Psoas muscle (tissue), 8 donors: ENCODE results near the gene WASHC4. TPM values are rescaled to one million over a fixed set of nuclear protein-coding genes. Genes with fewer than 3 reads are reported as not detected.

Source experiments
- ATAC-seq, 4 donors: fragments of 200-7000 bp; cut with Tn5 transposase; one replicate each; pipeline ENCODE4 v1.9.1; 2020; ENCODE audit warnings: moderate library complexity in 3 of 4, mild to moderate bottlenecking in 2 of 4
- DNase-seq, 2 donors: peaks; one replicate each; pipeline ENCODE4 v3.0.0-alpha.2; 2020
- H3K27ac ChIP-seq: fragments of 200-600 bp; one replicate; pipeline ENCODE4 v1.8.0; 2022
- H3K27me3 ChIP-seq, 3 donors: fragments of 200-600 bp in 1 of 3; one replicate each; pipeline versions ENCODE4 v1.6.1 to v1.8.0; 2013 to 2022; ENCODE audit warnings: low read length in 2 of 3, mild to moderate bottlenecking in 2 of 3, moderate library complexity in 1 of 3; ENCODE audit not compliant: insufficient read depth in 3 of 3
- H3K36me3 ChIP-seq, 2 donors: fragments of 200-600 bp in 1 of 2; one replicate each; pipeline versions ENCODE4 v1.6.1 to v1.8.0; 2013 to 2022; ENCODE audit warnings: low read depth in 1 of 2, mild to moderate bottlenecking in 1 of 2, moderate library complexity in 1 of 2; ENCODE audit not compliant: insufficient read depth in 1 of 2
- H3K4me1 ChIP-seq: fragments of 200-600 bp; one replicate; pipeline ENCODE4 v1.8.0; 2022
- H3K4me3 ChIP-seq: fragments of 200-600 bp; one replicate; pipeline ENCODE4 v1.8.0; 2022; ENCODE audit warnings: mild to moderate bottlenecking
- H3K9me3 ChIP-seq: fragments of 200-600 bp; one replicate; pipeline ENCODE4 v1.8.0; 2022
- CTCF ChIP-seq: fragments of 200-600 bp; IDR thresholded peaks from one replicate; pipeline ENCODE4 v1.8.0; 2022; ENCODE audit warnings: antibody characterized with exemption
- WGBS, 3 donors: extraction: QIAGEN DNeasy Blood & Tissue Kit; methylation state at CpG; one replicate each; pipeline versions ENCODE4 v1.1.6 to v1.1.7; 2013; 5-methylcytosine and 5-hydroxymethylcytosine counted together
- intact Hi-C, 2 donors: fragments of 100-400 bp; cut with DNase I; formaldehyde crosslinking; loops; one replicate each; pipeline versions ENCODE4 v1.11.0 to v1.14.2; 2022
- long read RNA-seq, 2 donors: library from polyadenylated mRNA; unstranded; transcript quantifications; one replicate each; pipeline ENCODE4 v2.0.0, GENCODE V29; 2021
- polyA plus RNA-seq, 3 donors: library from polyadenylated mRNA; stranded (reverse); fragments of 200-250 nt; gene quantifications; one replicate each; pipeline ENCODE4 v1.2.3, GENCODE V29; 2013
- total RNA-seq, 4 donors: library from RNA; stranded (reverse); fragmentation: NEBNext Ultra II Directional in 2 of 4; extraction: Animal tissue kit (Norgen Biotek cat#: 25700) in 2 of 4; gene quantifications; one replicate each; pipeline versions ENCODE4 v1.2.1 to v1.2.4, GENCODE V29; 2021 to 2023
- donor health status: healthy with polysubstance abuse.
- donor health status: DM: no; HTN: no; CAD: no; lungs with moderate emphysema.
- donor health status: Bipolar disorder and iron deficiency.
- donor health status: healthy.
- donor health status: DM: yes; HTN: yes; CAD: no.
- donor health status: DM: no; HTN: no; CAD: no.
- donor health status: DM: no; HTN: no; CAD: no.
- donor health status: DM: yes; HTN: yes; CAD: no.

The WASHC4 gene
- total RNA-seq (10 to 100 TPM; 21.8 to 32.6 (median 28.0) TPM), polyA plus RNA-seq (10 to 100 TPM in 2 of 3 donors, 1 to 10 TPM in 1; 9.0 to 20.6 (median 13.7) TPM)
- long read RNA-seq, donor 1, full-length matches to known transcripts, result 2 of 28 reads
- long read RNA-seq, donor 1, partial matches to known transcripts, result 22 of 28 reads
- long read RNA-seq, donor 1, other reads (novel, unspliced or antisense), result 4 of 28 reads
- long read RNA-seq, donor 2, full-length matches to known transcripts, result 7 of 68 reads
- long read RNA-seq, donor 2, partial matches to known transcripts, result 47 of 68 reads
- long read RNA-seq, donor 2, other reads (novel, unspliced or antisense), result 14 of 68 reads

- Histone ChIP-seq H3K27ac (peak within 1 kb of the TSS; percentile 97), H3K36me3 (peaks cover 0 to 12% of the 10 kb centered on the region in 2 donors), H3K4me3 (peak within 1 kb of the TSS; percentile 96), H3K4me1 (peaks cover 29% of the 10 kb centered on the region), H3K27me3 (no peaks in the 10 kb centered on the region), H3K9me3 (no peaks in the 10 kb centered on the region)
- intact Hi-C loops, result loop anchor here in 1 of 2 donors (5.0 kb wide), 1 partner anchor 970 kb away; the partner anchor contains the start of gene NFYB
- TF ChIP-seq CTCF, result no peak
- DNase-seq (peak; percentile 96 to 97), ATAC-seq (peak; percentile 99 to 100 (median 99))
- WGBS, 3 donors, result 0 to 1% (median 0%) methylated on average over 74 to 85 of the region's 85 CpGs
Observed at GRCh38 chr12:105107494-105108371, at the start of gene WASHC4. TSS of gene WASHC4 (plus strand) at chr12:105107731. CDS start at chr12:105107801, 70 bp downstream.

GRCh38 chr12:105060715-105061378 is 46.7 kb upstream of the WASHC4 start:
- TF ChIP-seq CTCF, result no peak
- ATAC-seq (no peak), DNase-seq (no peak)
- no peak overlapping the region for H3K4me3 ChIP-seq
- no peaks in the 10 kb centered on the region for H3K4me1 ChIP-seq
- peaks cover 0 to 3% of the 10 kb centered on the region in 2 donors for H3K36me3 ChIP-seq
- H3K27me3 ChIP-seq, result no peaks in the 10 kb centered on the region
- H3K9me3 ChIP-seq, result peaks cover 5% of the 10 kb centered on the region
- no peak overlapping the region for H3K27ac ChIP-seq
- intact Hi-C loops, result no loop called here
- 87 to 90% (median 88%) methylated on average over 5 to 10 of the region's 11 CpGs for WGBS, 3 donors

GRCh38 chr12:105064564-105065178 is 42.9 kb upstream of the WASHC4 start:
- Histone ChIP-seq H3K9me3 (no peaks in the 10 kb centered on the region), H3K4me3 (no peak overlapping the region), H3K36me3 (peaks cover 0 to 3% of the 10 kb centered on the region in 2 donors), H3K27ac (no peak overlapping the region), H3K27me3 (no peaks in the 10 kb centered on the region), H3K4me1 (no peaks in the 10 kb centered on the region)
- WGBS, 3 donors, result 58 to 74% (median 72%) methylated on average over 7 of the region's 7 CpGs
- DNase-seq (no peak), ATAC-seq (no peak)
- TF ChIP-seq CTCF, result no peak
- intact Hi-C loops, result no loop called here

GRCh38 chr12:105067511-105068031 is 40.0 kb upstream of the WASHC4 start:
- ATAC-seq, result no peak
- 31 to 38% (median 36%) methylated on average over 6 of the region's 6 CpGs for WGBS, 3 donors
- Histone ChIP-seq H3K9me3 (no peaks in the 10 kb centered on the region), H3K27ac (no peak overlapping the region), H3K4me3 (no peak overlapping the region), H3K36me3 (peaks cover 0 to 3% of the 10 kb centered on the region in 2 donors), H3K27me3 (no peaks in the 10 kb centered on the region), H3K4me1 (no peaks in the 10 kb centered on the region)
- intact Hi-C loops, result no loop called here
- no peak for DNase-seq
- TF ChIP-seq CTCF, result no peak
